Osteoblast (primary cell): ENCODE measurements around the gene SAMD8. TPM values are rescaled to one million over a fixed set of nuclear protein-coding genes. Genes with fewer than 3 reads are reported as not detected.

ENCODE experiments used
- DNase-seq: peaks from one replicate; pipeline ENCODE4 v3.0.0; 2011; ENCODE audit warnings: low spot score, mixed read lengths; ENCODE audit not compliant: insufficient read length; ENCODE audit errors: missing footprints
- H2AFZ ChIP-seq: 2 replicates; pipeline ENCODE4 v1.6.0; 2011; ENCODE audit warnings: mild to moderate bottlenecking, low read length
- H3K27ac ChIP-seq: 2 replicates; pipeline ENCODE4 v1.5.1; 2011; ENCODE audit warnings: mild to moderate bottlenecking, low read depth, low read length, moderate library complexity
- H3K27me3 ChIP-seq: 2 replicates; pipeline ENCODE4 v1.6.0; 2012; ENCODE audit warnings: mild to moderate bottlenecking, control low read depth, inconsistent platforms, low read length, moderate library complexity; ENCODE audit not compliant: insufficient read depth
- H3K36me3 ChIP-seq: 2 replicates; pipeline ENCODE4 v1.5.1; 2011; ENCODE audit warnings: mild to moderate bottlenecking, low read length, control low read depth, moderate library complexity; ENCODE audit not compliant: insufficient read depth
- H3K4me1 ChIP-seq: 2 replicates; pipeline ENCODE4 v1.5.1; 2011; ENCODE audit warnings: mild to moderate bottlenecking, low read length, control low read depth, moderate library complexity; ENCODE audit not compliant: insufficient read depth
- H3K4me2 ChIP-seq: 2 replicates; pipeline ENCODE4 v1.6.0; 2011; ENCODE audit warnings: mild to moderate bottlenecking, low read length; ENCODE audit not compliant: insufficient read depth
- H3K4me3 ChIP-seq: fragments of 200-600 bp; sonication (generic); 3 replicates; pipeline ENCODE4 v1.5.1; 2012; ENCODE audit warnings: mild to moderate bottlenecking, low read length, inconsistent platforms; ENCODE audit not compliant: insufficient read depth
- H3K79me2 ChIP-seq: 2 replicates; pipeline ENCODE4 v1.6.0; 2012; ENCODE audit warnings: mild to moderate bottlenecking, low read length, control low read depth, inconsistent platforms; ENCODE audit not compliant: insufficient read depth
- H3K9me3 ChIP-seq: 2 replicates; pipeline ENCODE4 v1.5.1; 2011; ENCODE audit warnings: low read depth, low read length, control low read depth
- H4K20me1 ChIP-seq: 2 replicates; pipeline ENCODE4 v1.6.0; 2012; ENCODE audit warnings: mild to moderate bottlenecking, low read length, control low read depth; ENCODE audit not compliant: insufficient read depth
- CTCF ChIP-seq: IDR thresholded peaks from 2 replicates; pipeline ENCODE4 v1.5.1; 2011; ENCODE audit warnings: mild to moderate bottlenecking, low read depth, low read length, moderate library complexity; ENCODE audit errors: extremely low read depth
- total RNA-seq: library from RNA; depleted of rRNA; stranded (reverse); fragments of >200 nt; gene quantifications from 2 replicates; pipeline ENCODE4 v1.2.3, GENCODE V29; 2012

Gene SAMD8
- total RNA-seq, 1 donor: 31.5 TPM

GRCh38 chr10:75100764-75101291 is 10.6 kb upstream of the SAMD8 start:
- Histone ChIP-seq H3K4me2 (no peak overlapping the region), H3K4me1 (no peaks in the 10 kb centered on the region), H4K20me1 (no peaks in the 10 kb centered on the region), H3K36me3 (no peaks in the 10 kb centered on the region), H3K9me3 (no peaks in the 10 kb centered on the region), H3K4me3 (no peak overlapping the region), H3K27me3 (no peaks in the 10 kb centered on the region), H2AFZ (no peak overlapping the region), H3K27ac (no peak overlapping the region), H3K79me2 (no peaks in the 10 kb centered on the region)
- TF ChIP-seq CTCF: no peak
- peak; percentile 66 for DNase-seq

GRCh38 chr10:75101416-75102251 is 9.8 kb upstream of the SAMD8 start:
- DNase-seq: peak; percentile 62
- Histone ChIP-seq H2AFZ (no peak overlapping the region), H3K36me3 (no peaks in the 10 kb centered on the region), H3K4me2 (no peak overlapping the region), H3K4me1 (no peaks in the 10 kb centered on the region), H3K4me3 (no peak overlapping the region), H3K27me3 (no peaks in the 10 kb centered on the region), H4K20me1 (no peaks in the 10 kb centered on the region), H3K27ac (no peak overlapping the region), H3K9me3 (no peaks in the 10 kb centered on the region), H3K79me2 (no peaks in the 10 kb centered on the region)
- no peak for TF ChIP-seq CTCF

- Histone ChIP-seq H3K4me3 (no peak overlapping the region), H3K79me2 (no peaks in the 10 kb centered on the region), H3K9me3 (no peaks in the 10 kb centered on the region), H3K27ac (no peak overlapping the region), H3K4me2 (no peak overlapping the region), H3K36me3 (no peaks in the 10 kb centered on the region), H3K4me1 (no peaks in the 10 kb centered on the region), H3K27me3 (no peaks in the 10 kb centered on the region), H4K20me1 (no peaks in the 10 kb centered on the region), H2AFZ (no peak overlapping the region)
- TF ChIP-seq CTCF: no peak
- DNase-seq: no peak
Observed at GRCh38 chr10:75102830-75103673, 8.4 kb upstream of the SAMD8 start.
